Measurements from ENCODE around the gene COL4A4. TPM values are rescaled to one million over a fixed set of nuclear protein-coding genes. Genes with fewer than 3 reads are reported as not detected.

The COL4A4 gene
- total and polyA plus RNA-seq, 3 experiments from 2014 or later = 0.08 TPM; not detected in 2

DNA sequence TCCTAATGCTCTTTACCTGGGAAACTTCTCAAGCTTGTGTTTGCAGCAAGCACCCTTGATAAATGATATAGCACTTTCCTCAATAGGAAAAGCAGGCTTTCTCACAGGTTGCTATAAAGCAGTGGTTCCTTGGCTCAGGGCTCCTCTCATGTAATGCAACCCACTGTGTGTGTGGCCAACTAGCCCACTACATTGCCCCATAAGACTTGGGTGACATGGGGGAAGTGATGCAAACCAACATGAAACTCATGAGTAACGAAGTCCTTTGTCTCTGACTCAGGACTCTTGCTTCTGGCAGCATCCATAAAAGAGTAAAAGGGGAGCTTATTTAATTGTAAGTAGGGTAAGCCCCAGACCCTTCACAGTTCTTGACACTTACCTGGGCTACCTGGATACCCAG lies 106.9 kb downstream of the COL4A4 start:
- Mint-ChIP-seq H3K9me3 (no peaks in the 10 kb centered on the region), H3K36me3 (peaks cover 0 to 1% (median 0%) of the 10 kb centered on the region in 3 donors), H3K27ac (no peak overlapping the region), H3K27me3 (peaks cover 2 to 35% of the 10 kb centered on the region in 2 donors), H3K4me3 (no peak overlapping the region), H3K4me1 (no peaks in the 10 kb centered on the region)
- Histone ChIP-seq H3K9me3 (ENCODE audit: low read length) (no peaks in the 10 kb centered on the region), H3K27me3 (ENCODE audit: insufficient read depth, low read length, poor library complexity, severe bottlenecking) (no peaks in the 10 kb centered on the region), H3K4me3 (ENCODE audit: low read length) (no peak overlapping the region), H3K4me1 (ENCODE audit: insufficient read depth, low read length) (no peaks in the 10 kb centered on the region), H3K27ac (ENCODE audit: low read depth, low read length) (no peak overlapping the region), H3K36me3 (ENCODE audit: insufficient read depth, low read length) (no peaks in the 10 kb centered on the region)
- ChIA-PET CTCF (no interaction called here), POLR2A (no interaction called here)
- no peak for DNase-seq

DNA sequence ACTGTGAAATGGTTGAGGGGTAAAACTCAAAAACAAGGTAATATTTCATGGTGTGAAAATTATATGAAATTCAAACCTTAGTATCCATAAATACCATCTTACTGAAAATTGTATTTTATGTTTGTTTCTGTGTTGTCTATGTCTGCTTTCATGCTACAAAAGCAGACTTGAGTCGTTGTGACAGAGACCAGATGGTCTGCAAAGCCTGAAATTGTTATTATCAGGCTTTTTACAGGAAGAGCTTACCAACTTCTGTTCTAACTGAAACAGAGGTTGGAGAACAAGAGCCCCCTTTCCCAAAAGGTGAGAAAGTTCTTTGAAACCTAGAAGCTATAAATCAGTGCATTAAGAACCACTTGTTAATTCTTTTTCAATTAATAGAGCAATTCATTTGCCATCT lies 110.0 kb downstream of the COL4A4 start:
- CTCF ChIA-PET = no interaction called here
- H3K4me3 Mint-ChIP-seq = no peak overlapping the region
- H3K36me3 Mint-ChIP-seq = no peaks in the 10 kb centered on the region
- no peaks in the 10 kb centered on the region for H3K4me1 Mint-ChIP-seq
- no peak for DNase-seq
- no peaks in the 10 kb centered on the region for H3K27me3 ChIP-seq (ENCODE audit: insufficient read depth, low read length, poor library complexity, severe bottlenecking)
- no peaks in the 10 kb centered on the region for H3K9me3 ChIP-seq (ENCODE audit: low read length)
- H3K9me3 Mint-ChIP-seq = peaks cover 0 to 2% (median 0%) of the 10 kb centered on the region in 5 donors
- H3K4me1 ChIP-seq (ENCODE audit: insufficient read depth, low read length) = no peaks in the 10 kb centered on the region
- H3K4me3 ChIP-seq (ENCODE audit: low read length) = no peak overlapping the region
- POLR2A ChIA-PET = no interaction called here
- no peaks in the 10 kb centered on the region for H3K36me3 ChIP-seq (ENCODE audit: insufficient read depth, low read length)
- H3K27ac ChIP-seq (ENCODE audit: low read depth, low read length) = no peak overlapping the region
- H3K27me3 Mint-ChIP-seq = peaks cover 3 to 20% of the 10 kb centered on the region in 2 donors
- H3K27ac Mint-ChIP-seq = no peak overlapping the region

DNA sequence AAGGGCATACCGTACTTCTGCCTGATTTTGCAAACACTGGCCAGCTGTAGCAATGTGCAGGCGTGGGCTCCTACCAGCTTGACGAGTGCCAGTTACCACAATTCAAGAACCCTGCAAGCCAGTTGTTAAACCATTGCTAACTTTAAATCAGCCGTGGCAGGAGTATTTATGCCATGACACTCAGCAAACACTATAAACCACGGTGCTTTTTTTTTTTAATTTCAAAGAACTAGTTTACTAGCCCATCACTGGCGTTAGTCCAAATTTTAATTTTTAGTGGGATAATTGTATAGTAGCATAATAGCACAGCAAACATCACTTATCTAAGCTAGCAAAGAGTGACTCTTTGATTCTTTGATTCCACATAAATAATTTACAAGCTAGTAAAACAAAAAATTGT lies 111.1 kb downstream of the COL4A4 start:
- CTCF ChIA-PET = no interaction called here
- Histone ChIP-seq H3K4me3 (ENCODE audit: low read length) (no peak overlapping the region), H3K4me1 (ENCODE audit: insufficient read depth, low read length) (no peaks in the 10 kb centered on the region), H3K9me3 (ENCODE audit: low read length) (no peaks in the 10 kb centered on the region), H3K36me3 (ENCODE audit: insufficient read depth, low read length) (no peaks in the 10 kb centered on the region), H3K27me3 (ENCODE audit: insufficient read depth, low read length, poor library complexity, severe bottlenecking) (no peaks in the 10 kb centered on the region), H3K27ac (ENCODE audit: low read depth, low read length) (no peak overlapping the region)
- Mint-ChIP-seq H3K4me1 (no peaks in the 10 kb centered on the region), H3K9me3 (peaks cover 0 to 2% (median 0%) of the 10 kb centered on the region in 5 donors), H3K4me3 (no peak overlapping the region), H3K36me3 (no peaks in the 10 kb centered on the region), H3K27ac (no peak overlapping the region), H3K27me3 (peaks cover 3 to 15% of the 10 kb centered on the region in 2 donors)
- POLR2A ChIA-PET = no interaction called here
- no peak for DNase-seq

DNA sequence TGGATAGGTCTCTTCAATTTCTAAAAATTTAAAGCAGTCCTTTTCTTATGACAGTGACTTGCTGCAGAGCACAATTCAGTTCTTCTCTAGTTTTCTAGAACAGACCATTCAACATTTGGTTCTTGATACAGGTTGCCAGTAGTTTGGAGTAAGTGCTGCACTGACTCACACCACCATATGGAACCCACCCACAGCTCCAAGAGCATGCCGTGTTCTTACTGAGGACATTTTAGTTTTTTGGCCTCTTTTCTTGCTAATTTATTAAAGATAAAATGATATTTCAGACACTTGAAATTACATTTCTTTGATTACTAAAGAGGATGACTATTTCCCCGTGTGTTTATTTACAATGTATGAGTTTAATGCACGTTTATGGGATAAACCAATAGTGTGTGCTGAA lies 120.0 kb downstream of the COL4A4 start:
- Mint-ChIP-seq H3K36me3 (no peaks in the 10 kb centered on the region), H3K27me3 (peaks cover 2 to 15% of the 10 kb centered on the region in 2 donors), H3K4me1 (peaks cover 0 to 5% (median 0%) of the 10 kb centered on the region in 3 donors), H3K27ac (no peak overlapping the region), H3K4me3 (no peak overlapping the region), H3K9me3 (no peaks in the 10 kb centered on the region)
- ChIA-PET CTCF (no interaction called here), POLR2A (no interaction called here)
- no peaks in the 10 kb centered on the region for H3K9me3 ChIP-seq (ENCODE audit: low read length)
- no peaks in the 10 kb centered on the region for H3K4me1 ChIP-seq (ENCODE audit: insufficient read depth, low read length)
- no peak for DNase-seq
- H3K27ac ChIP-seq (ENCODE audit: low read depth, low read length) = no peak overlapping the region
- H3K36me3 ChIP-seq (ENCODE audit: insufficient read depth, low read length) = no peaks in the 10 kb centered on the region
- H3K4me3 ChIP-seq (ENCODE audit: low read length) = no peak overlapping the region
- H3K27me3 ChIP-seq (ENCODE audit: insufficient read depth, low read length, poor library complexity, severe bottlenecking) = no peaks in the 10 kb centered on the region

DNA sequence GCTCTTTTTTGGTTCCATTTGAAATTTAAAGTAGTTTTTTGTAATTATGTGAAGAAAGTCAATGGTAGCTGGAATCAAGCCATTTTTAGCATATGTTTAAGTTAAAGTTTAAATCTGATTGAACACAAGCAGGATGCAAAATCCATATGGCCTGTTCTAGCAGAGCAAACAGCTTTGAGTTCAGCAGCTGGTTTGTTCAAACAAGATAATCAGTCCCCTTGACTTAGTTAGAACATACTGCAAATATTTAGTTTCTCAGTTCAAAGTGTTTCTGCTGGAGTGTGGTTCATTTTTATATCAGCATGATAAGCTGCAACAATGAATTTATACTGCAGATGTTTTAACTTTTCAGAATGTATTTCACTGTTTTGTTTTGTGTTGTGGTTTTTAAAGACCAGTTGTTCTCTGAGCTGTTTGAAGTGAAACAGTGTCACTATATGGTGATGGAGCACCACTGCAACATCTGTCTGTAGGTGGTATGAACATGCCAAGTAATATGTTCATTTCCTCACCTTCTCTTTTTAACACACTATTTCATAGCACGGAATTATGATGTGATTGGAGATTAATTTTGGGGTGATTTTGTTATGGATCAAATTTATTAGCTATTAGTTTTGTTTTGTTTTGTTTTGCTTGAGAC lies 125.3 kb downstream of the COL4A4 start:
- CTCF ChIA-PET = no interaction called here

DNA sequence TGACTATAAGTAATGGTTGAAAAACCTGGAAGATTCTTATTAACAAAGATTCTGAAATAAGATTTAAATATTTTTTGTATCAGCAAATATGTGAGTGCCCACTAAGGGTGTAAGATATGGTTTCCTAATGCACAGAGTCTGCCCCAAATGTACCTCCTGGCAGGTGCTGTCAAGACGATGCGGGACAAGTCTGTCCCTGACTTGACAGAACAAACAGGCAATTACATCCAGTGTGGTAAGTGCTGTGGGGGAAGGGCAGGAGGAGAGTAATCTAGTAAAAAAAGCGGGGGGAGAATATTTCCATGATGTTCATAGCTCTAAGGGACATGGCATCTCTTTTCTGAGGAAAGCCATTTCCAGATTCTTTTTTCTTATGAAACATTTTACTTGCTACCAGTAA lies 127.5 kb downstream of the COL4A4 start:
- Mint-ChIP-seq H3K27ac (no peak overlapping the region), H3K9me3 (peaks cover 0 to 4% (median 0%) of the 10 kb centered on the region in 5 donors), H3K27me3 (peaks cover 4 to 30% of the 10 kb centered on the region in 2 donors), H3K4me3 (no peak overlapping the region), H3K36me3 (no peaks in the 10 kb centered on the region), H3K4me1 (no peaks in the 10 kb centered on the region)
- Histone ChIP-seq H3K4me3 (ENCODE audit: low read length) (no peak overlapping the region), H3K27me3 (ENCODE audit: insufficient read depth, low read length, poor library complexity, severe bottlenecking) (no peaks in the 10 kb centered on the region), H3K4me1 (ENCODE audit: insufficient read depth, low read length) (no peaks in the 10 kb centered on the region), H3K27ac (ENCODE audit: low read depth, low read length) (no peak overlapping the region), H3K36me3 (ENCODE audit: insufficient read depth, low read length) (no peaks in the 10 kb centered on the region), H3K9me3 (ENCODE audit: low read length) (no peaks in the 10 kb centered on the region)
- no peak for DNase-seq
- POLR2A ChIA-PET = no interaction called here
- CTCF ChIA-PET = no interaction called here

More for the DNA sequence above, 125.3 kb downstream of the COL4A4 start:
- Mint-ChIP-seq H3K4me3 (no peak overlapping the region), H3K27ac (no peak overlapping the region), H3K9me3 (peaks cover 0 to 4% (median 0%) of the 10 kb centered on the region in 5 donors), H3K36me3 (no peaks in the 10 kb centered on the region), H3K27me3 (peaks cover 4 to 30% of the 10 kb centered on the region in 2 donors), H3K4me1 (no peaks in the 10 kb centered on the region)
- no peak overlapping the region for H3K27ac ChIP-seq (ENCODE audit: low read depth, low read length)
- H3K9me3 ChIP-seq (ENCODE audit: low read length) = no peaks in the 10 kb centered on the region
- H3K4me3 ChIP-seq (ENCODE audit: low read length) = no peak overlapping the region
- no peak for DNase-seq
- no peaks in the 10 kb centered on the region for H3K27me3 ChIP-seq (ENCODE audit: insufficient read depth, low read length, poor library complexity, severe bottlenecking)
- H3K36me3 ChIP-seq (ENCODE audit: insufficient read depth, low read length) = no peaks in the 10 kb centered on the region
- H3K4me1 ChIP-seq (ENCODE audit: insufficient read depth, low read length) = no peaks in the 10 kb centered on the region
- POLR2A ChIA-PET = no interaction called here

DNA sequence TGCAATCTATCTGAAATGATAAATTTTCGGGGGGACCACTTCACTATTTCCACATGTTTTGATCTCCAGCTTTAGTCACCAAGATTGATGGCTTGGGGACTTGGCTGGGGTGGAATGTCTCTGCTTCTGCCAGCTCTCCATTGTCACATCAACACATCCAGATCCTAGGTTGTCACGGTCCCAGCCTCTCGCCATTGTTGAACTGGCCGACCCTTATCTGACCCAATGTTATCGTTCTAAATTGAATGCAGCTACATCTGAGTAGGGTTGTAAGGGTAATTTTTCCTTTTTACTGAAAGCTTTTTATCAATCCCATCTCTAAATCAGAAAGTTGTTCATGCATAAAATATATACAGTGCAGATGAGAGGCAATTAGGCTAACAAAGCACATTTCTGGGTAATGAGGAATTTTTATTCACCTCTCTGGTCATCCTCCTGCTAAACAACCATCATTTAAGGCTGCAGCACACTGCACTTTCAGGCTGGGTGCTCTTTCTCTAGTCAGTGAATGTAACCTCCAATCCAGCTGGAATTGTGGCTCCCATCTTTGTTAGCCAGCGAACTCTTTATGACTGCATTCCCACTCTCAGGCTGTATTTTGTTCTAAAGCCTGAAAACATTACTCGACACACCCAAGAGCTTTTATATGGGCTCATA lies 128.2 kb downstream of the COL4A4 start:
- Histone ChIP-seq H3K9me3 (ENCODE audit: low read length) (no peaks in the 10 kb centered on the region), H3K27ac (ENCODE audit: low read depth, low read length) (no peak overlapping the region), H3K36me3 (ENCODE audit: insufficient read depth, low read length) (no peaks in the 10 kb centered on the region), H3K4me1 (ENCODE audit: insufficient read depth, low read length) (no peaks in the 10 kb centered on the region), H3K27me3 (ENCODE audit: insufficient read depth, low read length, poor library complexity, severe bottlenecking) (no peaks in the 10 kb centered on the region), H3K4me3 (ENCODE audit: low read length) (no peak overlapping the region)
- Mint-ChIP-seq H3K36me3 (no peaks in the 10 kb centered on the region), H3K4me1 (peaks cover 0 to 4% (median 3%) of the 10 kb centered on the region in 3 donors), H3K27me3 (peaks cover 6 to 26% of the 10 kb centered on the region in 2 donors), H3K4me3 (no peak overlapping the region), H3K9me3 (peaks cover 0 to 4% (median 0%) of the 10 kb centered on the region in 5 donors), H3K27ac (no peak overlapping the region)
- ChIA-PET CTCF (no interaction called here), POLR2A (no interaction called here)
- no peak for DNase-seq

DNA sequence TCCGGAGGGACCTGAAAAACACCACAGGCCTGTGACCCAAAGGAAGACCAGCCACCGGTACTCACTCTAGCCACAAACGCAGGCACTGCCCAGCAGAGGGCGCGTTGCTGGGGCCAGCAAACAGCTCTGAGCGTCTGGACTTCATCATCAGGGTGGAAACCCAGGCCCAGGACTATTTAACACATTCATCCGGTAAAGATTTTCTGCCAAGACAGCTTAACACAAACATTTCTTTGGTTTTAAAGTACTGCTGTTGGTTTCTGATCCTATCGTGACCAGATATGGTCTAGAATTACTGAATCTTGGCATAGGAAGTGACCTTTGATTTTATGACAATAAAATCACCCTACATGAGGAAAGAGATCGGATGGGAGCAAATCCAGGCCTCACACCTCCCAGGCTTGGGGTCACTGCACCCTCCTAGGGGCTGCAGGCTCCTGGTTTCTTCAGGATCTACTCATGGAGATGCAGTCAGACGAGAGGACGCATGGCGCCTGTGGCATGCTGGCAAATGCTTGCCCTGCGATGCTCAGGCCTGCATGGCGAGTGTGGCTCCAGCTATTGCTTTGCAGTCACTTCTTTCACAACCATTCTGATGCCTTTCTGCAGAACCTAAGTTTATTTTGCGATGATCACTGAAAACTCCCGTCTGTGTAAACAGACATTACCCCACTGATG lies 130.4 kb downstream of the COL4A4 start:
- H3K27ac ChIP-seq (ENCODE audit: low read depth, low read length) = no peak overlapping the region
- POLR2A ChIA-PET = no interaction called here
- H3K9me3 Mint-ChIP-seq = peaks cover 0 to 4% (median 0%) of the 10 kb centered on the region in 5 donors
- peaks cover 2 to 15% of the 10 kb centered on the region in 2 donors for H3K27me3 Mint-ChIP-seq
- no peak for DNase-seq
- no peak overlapping the region for H3K4me3 ChIP-seq (ENCODE audit: low read length)
- H3K4me3 Mint-ChIP-seq = no peak overlapping the region
- H3K36me3 Mint-ChIP-seq = no peaks in the 10 kb centered on the region
- no peaks in the 10 kb centered on the region for H3K27me3 ChIP-seq (ENCODE audit: insufficient read depth, low read length, poor library complexity, severe bottlenecking)
- no peaks in the 10 kb centered on the region for H3K4me1 ChIP-seq (ENCODE audit: insufficient read depth, low read length)
- CTCF ChIA-PET = no interaction called here
- H3K27ac Mint-ChIP-seq = no peak overlapping the region
- H3K9me3 ChIP-seq (ENCODE audit: low read length) = no peaks in the 10 kb centered on the region
- H3K36me3 ChIP-seq (ENCODE audit: insufficient read depth, low read length) = no peaks in the 10 kb centered on the region
- peaks cover 0 to 5% (median 3%) of the 10 kb centered on the region in 3 donors for H3K4me1 Mint-ChIP-seq

Measured in CD8-positive, alpha-beta memory T cell (primary cell).